Stimulated activated CD8-positive, alpha-beta memory T cell treated with anti-CD3 and anti-CD28 coated beads, Interleukin-2, amount 100 ng/mL, for 1 hour (primary cell): ENCODE results near the gene DLG3.

Experiments
- DNase-seq, 2 donors: peaks; one replicate each; pipeline ENCODE4 v3.0.0-alpha.2; 2020; ENCODE audit warnings: low read depth in 2 of 2

DLG3 gene

DNA sequence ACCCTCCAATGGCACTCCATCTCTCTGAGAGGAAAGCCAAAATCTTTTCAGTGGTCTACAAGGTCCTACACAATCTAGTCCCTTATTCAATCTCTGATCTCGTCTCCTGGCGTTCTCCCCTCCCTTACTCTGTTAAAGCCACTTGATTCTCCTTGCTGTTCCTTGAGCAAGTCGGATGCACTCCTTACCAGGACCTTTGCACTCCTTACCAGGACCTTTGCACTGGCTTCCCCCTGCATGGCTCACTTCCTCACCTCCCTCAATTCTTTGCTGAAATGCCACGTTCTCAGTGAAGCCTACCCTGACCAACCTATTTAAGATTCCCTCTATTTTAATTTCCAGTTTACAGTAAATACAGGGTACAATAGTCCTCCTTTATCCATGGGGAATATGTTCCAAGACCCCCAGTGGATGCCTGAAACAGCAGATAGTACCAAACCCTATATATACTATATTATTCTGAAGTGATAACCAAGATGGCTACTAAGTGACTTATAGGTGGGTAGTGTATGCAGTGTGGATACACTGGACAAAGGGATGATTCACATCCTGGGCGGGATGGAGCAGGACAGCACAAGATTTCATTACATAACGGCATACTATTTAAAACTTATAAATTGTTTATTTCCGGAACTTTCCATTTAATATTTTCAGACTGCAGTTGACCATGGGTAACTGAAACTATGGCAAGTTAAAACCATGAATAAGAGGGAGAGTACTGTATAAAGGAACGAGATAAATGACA, 6.5 kb upstream of the DLG3 start:
- DNase-seq = no peak

DNA sequence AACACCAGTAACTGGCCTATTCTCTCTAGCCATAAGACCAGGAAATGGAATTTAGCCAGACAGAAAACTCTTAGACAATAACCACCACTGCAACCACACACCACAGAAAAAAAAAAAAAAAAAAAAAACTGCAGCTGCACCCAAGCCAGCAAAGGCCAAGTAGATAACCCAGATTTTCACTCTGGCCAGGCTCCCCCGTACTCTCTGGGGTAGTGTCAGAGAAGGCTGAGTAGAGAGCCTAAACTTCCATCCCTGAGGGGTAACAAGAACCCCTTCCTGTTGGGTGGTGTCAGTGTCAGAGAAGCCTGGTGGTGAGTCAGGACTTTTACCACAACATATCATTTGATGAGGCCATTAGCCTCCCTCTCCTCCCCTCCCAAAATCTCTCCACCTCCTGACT, 5.6 kb upstream of the DLG3 start:
- no peak for DNase-seq

DNA sequence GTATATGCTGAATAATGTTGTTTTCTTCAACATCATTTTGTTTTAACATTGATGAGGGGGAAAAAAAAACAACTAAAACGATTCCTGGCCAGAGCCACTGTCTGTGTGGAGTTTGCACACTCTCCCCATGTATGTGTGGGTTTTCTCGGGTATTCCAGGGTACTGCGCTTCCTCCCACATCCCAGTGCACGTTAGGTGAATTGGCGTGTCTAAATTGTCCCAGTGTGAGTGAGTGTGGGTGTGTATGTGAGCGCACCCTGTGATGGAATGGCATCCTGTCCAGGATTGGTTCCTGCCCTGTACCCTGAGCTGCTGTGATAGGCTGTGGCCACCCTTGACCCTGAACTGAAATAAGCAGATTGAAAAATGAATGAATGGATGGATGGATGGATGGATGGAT, 2.4 kb upstream of the DLG3 start:
- no peak for DNase-seq

DNA sequence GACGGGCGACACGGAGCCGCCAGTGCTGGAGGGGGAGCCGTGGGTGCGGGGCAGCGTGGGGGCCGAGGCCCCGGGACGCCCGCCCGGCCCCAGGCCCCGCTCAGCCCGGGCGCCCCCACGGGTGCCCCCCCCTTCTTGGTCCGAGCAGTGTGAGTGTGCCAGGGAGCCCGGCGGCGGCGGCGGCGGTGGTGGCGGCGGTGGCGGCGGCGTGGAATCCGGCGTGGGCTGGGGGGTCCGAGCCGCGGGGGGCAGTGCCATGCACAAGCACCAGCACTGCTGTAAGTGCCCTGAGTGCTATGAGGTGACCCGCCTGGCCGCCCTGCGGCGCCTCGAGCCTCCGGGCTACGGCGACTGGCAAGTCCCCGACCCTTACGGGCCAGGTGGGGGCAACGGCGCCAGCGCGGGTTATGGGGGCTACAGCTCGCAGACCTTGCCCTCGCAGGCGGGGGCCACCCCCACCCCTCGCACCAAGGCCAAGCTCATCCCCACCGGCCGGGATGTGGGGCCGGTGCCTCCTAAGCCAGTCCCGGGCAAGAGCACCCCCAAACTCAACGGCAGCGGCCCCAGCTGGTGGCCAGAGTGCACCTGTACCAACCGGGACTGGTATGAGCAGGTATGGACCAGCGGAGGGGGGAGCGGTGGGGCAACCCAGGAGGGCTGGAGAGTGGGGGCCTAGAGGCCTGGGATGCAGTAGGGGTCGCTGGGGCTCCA, 466 bp downstream of the DLG3 start:
- no peak for DNase-seq

DNA sequence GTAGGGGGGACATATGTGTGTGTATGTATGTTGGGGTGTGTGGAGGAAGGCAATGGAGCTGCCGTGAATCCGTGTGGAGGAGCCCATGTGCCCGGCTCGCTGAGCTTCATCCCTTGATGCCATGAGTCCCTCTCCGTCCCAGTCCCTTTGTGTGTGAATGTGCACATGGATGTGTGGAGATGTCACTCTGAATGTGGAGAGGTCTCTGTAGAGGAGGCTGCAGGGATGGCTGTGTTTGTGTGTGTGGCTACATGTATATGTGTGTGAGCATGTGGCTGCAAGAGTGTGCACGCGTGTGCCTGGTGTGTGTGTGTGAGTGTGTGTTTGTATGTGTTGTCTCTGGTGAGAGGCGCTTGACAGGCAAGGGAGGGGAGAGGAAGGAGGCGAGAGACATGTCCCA, 1.3 kb downstream of the DLG3 start:
- no peak for DNase-seq

DNA sequence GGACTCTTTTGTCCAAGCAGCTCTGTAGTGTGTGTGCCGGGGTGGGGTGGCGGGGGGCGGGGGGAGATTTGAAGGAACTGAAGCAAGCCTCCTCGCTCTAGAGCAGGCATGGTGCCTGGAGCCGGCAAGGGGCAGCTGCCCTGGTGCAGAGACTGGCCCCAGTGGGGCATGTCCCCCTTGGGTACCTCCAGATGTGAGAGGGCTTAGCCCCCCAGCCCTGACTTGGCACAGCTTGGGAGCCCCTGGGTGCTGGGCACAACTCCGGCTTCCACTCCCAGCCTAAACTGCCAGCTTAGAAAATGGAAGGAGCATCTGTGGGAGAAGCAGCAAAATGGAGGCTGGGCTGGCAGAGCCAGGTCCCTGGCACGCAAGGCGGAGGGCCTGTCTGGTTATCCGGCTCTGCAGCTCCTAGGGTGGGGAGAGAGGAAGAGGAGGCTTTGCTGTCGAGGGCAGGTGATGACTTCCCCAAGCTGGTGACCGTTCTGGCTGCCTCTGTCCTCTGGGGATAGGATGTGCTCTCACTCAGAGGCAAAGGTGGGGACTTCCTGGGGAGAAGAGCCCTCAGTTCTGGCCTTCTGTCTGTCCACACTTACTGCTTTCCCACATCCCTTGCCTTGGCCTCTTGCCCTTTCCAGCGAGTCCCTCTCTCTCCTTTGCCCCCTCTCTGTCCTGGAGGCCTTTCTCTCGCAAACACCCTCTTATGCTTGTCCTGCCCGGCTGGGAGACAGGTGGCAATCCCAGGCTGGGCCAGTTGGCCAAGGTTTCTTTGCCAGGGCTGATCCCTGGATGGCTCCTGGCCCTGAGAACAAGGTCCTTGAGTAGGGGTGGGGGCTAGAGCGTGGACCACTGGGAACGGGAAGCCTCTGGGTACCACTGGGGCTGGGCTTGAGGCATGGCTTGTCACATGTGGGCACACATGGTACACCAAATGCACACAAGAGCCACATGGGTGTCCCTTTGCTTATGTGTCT, 2.0 kb downstream of the DLG3 start:
- no peak for DNase-seq

DNA sequence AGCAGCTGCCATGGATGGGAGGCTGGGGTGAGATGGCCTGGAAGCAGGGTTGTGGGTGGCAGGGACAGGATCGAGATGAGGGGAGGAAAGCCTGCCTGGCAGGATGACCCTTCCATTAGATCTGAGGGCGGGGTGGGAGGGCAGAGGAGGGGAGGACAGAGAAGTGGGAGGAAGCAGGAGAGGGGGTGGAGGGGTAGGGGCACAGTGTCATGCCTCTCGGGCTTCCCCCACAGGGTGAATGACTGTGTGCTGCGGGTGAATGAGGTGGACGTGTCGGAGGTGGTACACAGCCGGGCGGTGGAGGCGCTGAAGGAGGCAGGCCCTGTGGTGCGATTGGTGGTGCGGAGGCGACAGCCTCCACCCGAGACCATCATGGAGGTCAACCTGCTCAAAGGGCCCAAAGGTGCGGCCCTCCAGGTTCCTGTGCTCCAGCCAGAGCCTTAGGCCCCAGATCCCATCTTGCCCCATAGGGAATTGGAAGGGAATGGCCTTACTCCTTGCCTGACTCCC, 4.9 kb downstream of the DLG3 start:
- no peak for DNase-seq

DNA sequence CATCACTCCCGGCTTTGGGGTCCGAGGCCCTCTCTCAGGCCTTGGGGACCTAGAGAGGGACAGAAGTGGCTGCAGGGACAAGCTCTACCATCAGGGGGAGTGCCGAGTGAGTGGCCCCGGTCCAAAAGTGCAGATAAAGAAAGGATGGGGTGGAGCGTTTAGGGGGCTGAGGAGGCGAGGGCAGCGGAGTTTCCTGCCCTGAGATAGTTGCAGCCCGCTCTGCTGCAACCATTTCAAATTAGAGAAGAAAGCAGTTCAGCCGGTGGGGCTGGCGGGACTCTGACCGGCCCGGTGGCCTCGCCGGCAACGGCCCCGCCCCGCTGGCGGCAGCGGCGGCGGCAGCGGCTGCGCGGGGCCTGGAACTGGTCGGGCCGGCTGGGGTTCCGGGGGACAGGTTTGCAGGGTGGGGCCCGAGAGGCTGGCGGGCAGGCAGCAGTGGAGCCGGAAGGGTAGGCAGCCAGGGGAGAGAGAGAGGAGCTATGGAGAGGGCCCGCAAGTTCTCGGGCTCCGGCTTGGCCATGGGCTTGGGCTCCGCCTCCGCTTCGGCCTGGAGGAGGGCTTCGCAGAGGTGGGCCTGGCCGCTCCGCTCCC, 7.6 kb downstream of the DLG3 start:
- no peak for DNase-seq

DNA sequence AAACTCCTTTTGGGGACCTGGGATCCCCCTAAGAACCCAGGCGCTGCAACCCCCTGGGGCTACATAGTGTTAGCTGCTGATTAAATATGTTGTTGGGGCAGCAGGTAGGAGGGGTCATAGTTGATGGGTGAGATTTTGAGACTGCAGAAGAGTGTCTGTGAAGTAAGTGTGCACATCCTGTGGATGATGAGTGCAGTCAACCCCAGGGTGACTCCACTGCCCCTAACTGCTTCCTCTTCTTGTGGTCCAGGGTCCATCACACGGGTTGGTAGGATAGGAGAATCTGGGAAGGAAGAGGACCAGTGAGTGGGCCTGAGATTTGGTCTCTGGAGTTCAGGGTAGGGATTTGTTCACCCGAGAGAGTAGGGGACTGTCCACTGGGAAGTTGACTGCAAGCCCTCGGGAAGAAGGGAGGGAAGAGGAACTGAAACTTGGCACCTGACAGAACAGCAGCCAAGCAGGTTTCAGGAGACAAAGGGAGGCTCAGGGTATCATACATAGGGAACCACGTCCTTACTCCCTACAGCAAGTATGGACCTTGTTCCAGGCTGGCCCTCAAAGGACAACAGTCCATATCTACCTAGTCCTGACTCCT, 8.5 kb downstream of the DLG3 start:
- no peak for DNase-seq

DNA sequence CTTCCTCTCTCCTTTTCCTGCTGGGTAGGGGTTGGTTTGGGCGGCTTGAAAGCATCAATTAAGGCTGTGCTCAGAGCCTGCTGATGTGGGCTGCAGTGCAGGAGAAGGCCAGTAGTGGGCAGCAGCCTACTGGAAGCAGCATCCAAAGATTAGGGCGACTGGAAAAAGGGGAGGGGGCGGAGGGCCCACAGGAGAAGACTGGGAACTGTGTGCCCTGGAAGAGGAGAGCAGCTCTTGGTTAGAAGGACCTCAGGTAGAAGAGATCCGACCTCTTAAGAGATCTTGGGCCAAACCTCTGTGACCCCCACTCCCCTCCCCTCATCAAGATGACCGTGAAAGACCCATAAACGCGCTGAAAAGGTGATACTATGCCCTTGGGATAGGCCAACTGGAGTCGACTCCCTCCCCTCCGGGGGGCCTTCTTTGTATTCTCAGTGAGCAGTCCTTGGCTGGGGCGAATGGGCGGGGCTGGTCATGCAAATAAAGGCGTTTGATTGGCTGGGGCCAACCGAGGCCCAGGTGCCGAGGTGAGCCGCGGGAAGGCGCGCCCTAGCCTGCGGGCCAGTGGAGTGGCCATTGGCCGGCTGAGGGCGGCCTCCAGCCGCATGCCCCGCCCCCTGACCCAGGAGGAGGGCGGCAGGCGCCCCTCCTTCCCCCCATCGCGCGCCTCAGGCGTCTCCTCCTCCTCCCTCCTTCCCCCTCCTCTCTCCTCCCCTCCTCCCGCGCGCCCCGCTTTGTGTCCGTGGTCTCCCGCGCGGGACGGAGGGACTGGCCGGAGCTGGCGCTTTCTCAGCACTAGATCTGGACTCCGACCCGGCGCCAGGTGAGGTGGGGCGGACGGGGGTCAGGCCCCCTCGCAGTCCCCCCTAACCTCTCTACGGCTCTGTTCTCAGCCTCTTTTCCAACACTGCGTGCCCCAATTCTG, 10.1 kb downstream of the DLG3 start:
- no peak for DNase-seq

DNA sequence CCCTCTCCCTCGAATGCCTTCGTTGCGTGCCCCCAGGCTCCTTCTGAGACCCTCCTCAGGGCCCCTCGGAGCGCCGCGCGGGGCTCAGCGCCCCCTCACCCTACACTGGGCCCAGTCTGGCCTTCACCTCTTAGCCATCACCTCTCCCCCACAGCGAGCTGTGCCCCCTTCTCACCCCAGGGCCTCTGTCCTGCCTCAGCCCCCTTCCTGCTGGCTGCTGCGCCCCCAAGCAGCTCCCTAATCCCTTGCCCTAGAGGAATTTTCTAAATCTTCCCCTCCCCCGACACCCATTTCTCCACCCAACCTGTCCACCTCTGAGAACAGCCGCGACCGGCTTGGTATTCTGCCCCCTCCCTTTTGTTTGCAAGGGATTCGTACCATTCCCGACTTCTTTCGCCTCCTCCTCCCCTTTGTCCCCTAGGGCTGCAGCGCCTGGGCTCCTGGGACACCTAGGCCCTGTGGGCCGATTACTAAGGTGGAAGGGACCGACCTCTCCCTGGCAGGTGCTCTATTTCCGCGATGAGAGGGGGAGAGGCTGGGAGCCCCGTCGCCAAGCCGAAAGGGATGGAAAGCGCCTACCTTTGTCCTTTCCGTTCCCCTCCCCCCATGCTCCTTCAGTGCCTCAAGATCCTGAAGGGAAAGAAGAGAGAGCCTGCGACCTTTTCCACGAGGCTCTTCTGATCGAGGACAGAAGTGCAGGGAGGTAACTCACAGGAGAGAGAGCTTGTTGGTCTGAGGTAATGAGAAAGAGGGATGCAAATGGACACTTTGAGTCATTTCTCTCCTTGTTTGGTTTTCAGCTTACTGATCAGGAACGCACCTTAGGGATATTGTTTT, 10.9 kb downstream of the DLG3 start:
- DNase-seq = no peak

DNA sequence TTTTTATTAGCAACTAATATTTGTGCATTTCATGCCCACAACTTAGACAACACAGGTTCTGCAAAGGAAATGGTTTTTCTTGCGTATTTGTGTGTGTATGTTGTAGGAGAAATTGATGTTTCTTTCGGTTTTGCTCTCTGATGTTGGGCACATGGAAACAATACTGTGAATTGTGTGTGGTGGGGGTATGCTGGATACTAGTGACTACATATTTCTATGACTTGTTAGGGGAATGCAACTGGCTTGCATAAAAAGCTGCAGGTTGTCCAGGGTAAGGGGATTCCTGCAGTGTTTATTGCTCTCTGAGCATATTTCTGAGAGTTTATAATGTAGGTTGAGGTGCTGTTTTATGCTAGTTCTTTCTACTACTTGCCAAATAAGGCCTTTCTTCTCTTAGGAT, 11.6 kb downstream of the DLG3 start:
- DNase-seq = no peak

DNA sequence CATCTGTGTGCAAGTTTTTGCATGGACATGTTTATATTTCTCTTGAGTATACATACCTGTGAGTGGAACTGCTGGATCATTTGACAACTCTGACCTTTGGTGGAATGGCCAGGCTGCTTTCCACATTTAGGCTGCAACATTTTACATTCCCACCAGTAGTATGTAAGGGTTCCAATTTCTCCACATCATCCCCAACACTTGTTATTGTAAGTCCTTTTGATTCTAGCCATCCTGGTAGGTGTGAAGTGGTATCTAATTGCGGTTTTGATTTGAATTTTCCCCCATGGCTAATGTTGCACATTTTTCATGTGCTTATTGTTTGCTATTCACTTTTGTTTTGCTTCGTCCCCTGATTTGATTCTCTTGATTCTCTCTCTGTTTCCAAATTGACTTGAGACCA, 16.4 kb downstream of the DLG3 start:
- no peak for DNase-seq

DNA sequence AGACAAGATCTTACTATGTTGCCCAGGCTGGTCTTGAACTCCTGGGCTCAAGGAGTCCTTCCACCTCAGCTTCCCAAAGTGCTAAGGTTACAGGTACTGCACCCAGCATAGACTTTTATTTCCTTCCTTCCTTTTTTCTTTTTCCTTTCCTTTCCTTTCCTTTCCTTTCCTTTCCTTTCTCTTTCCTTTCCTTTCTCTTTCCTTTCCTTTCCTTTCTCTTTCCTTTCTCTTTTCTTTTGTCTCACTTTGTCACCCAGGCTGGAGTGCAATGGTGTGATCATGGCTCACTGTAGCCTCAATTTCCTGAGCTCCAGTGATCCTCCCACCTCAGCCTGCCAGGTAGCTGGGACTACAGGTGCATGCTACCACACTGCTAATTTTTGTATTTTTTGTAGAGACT, 19.4 kb downstream of the DLG3 start:
- DNase-seq = no peak

DNA sequence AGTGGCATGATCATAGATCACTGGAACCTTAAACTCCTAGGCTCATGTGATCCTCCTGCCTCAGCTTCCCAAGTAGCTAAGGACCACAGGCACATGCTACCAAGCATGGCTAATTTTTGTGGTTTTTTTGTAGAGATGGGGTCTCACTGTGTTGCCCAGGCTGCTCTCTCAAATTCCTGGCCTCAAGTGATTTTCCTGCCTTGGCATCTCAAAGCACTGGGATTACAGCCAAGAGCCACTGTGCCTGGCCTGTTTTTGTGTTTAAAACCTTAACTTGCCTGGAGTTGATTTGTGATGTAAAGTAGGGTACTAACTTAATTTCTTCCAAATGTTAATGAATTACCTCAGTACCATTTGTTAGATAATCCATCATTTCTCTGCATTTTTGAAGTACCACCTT, 22.3 kb downstream of the DLG3 start:
- no peak for DNase-seq

DNA sequence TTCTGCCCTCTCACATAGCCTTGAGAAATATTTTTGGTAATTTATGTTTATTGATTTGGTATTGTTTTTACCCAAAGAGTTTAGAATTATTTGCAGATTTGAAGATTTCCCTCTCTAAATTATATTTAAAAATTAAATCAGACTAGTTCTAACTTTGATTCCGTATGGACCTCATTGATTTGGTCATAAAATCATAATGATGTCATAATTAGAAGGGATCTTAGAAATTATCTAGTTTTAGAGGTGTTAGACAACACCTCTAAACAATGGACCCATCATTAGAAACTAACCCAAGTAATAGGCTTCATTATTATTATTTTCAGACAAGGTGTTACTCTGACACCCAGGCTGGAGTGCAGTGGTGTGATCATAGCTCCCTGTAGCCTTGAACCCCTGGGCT, 24.1 kb downstream of the DLG3 start:
- DNase-seq = no peak

DNA sequence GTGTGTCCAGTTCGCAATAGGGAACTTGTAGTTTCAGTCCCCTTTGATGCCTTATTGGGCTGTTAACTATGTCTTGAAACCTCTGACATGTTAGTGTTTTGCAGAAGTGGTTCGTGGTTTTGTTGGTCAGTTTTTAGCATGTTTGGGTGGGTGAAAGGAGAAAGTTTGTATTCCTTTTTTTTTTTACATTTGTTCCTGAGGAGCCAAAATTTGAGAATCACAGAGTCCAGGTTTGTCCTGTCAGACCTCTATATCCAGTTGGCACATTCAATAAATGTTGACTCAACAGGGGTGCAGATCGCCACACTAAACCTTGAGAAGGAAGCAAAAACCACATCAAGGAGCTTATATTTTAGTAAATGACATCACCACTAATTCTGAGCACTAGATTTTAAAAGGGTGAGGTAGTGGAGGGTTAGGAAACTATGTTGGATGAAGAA, 26.2 kb downstream of the DLG3 start:
- DNase-seq = no peak

DNA sequence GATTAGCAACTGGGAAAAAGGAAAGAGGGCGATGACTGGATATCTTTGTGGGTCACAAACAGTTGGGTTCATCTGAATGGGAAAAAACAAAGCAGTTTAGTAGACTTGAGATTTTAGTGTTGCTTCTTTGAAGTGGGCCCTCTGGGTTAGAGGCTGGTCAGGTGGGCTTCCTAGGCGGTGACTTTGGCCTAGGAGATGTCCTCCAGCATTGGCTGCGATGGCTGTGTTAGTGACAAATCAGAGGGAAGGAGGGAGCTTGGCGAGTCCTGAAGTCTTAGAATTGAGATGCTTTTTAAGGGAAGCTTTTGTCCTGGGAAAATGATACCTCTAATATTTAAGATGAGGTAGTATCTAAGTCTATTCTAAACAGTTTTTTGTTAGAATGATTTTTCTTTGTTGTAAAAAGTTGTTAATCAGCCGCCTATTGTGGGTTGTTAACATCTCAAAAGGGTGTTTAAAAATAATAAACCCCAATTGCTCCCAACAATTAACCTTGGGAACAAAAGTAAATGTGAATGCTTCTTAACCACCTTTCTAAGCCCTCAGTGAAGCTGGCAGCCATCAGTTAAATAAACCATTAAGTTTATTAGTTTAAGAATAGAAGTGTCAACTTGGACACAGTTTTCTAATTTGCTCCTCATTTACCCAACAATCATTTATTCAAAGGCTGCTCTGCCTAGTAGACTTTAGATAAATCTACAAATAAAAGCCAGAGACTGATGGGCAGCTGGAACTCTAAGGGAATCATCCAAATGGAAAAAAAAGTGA, 31.7 kb downstream of the DLG3 start:
- no peak for DNase-seq
